Bone marrow (tissue), 2 donors: ENCODE results near the gene MIGA1.
"Not testable (repeated sequence)": the region's sequence is repeated elsewhere in the genome, so short reads cannot be mapped to it uniquely, and the experiment has no call there.

Experiments
- DNase-seq, 2 donors: peaks; one replicate each; lab custom pipeline; 2025; lab: John Stamatoyannopoulos, UW

MIGA1 gene

GRCh38 chr1:77918918-77919317, 139.5 kb downstream of the MIGA1 start:
- DNase-seq: not testable (repeated sequence)

GRCh38 chr1:77925518-77925917, 146.1 kb downstream of the MIGA1 start:
- DNase-seq: no peak

- no peak for DNase-seq
These were observed 146.5 kb downstream of the MIGA1 start for GRCh38 chr1:77925956-77926355.

- DNase-seq: peak in 1 of 2 donors; percentile 62
These were observed 147.3 kb downstream of the MIGA1 start for GRCh38 chr1:77926561-77927357.

- DNase-seq: no peak
These were observed 148.0 kb downstream of the MIGA1 start for GRCh38 chr1:77927414-77927813.
